CD14-positive monocyte (primary cell): ENCODE data around the gene KLF6. TPM values are rescaled to one million over a fixed set of nuclear protein-coding genes. Genes with fewer than 3 reads are reported as not detected.

ENCODE experiments used
- DNase-seq, 3 donors: peaks; one replicate each; pipeline ENCODE4 v3.0.0-alpha.2; 2011 to 2022
- H2AFZ ChIP-seq: 2 replicates; pipeline ENCODE4 v1.6.0; 2012; ENCODE audit warnings: mild to moderate bottlenecking, low read depth, low read length, inconsistent platforms; ENCODE audit not compliant: insufficient read depth, poor library complexity, severe bottlenecking
- H3K27ac ChIP-seq, 2 donors: 1 replicate in 1 of 2; 2 replicates in 1 of 2; pipeline ENCODE4 v1.5.1; 2012 to 2013; ENCODE audit warnings: low read length in 2 of 2, control low read depth in 1 of 2, inconsistent platforms in 1 of 2, low read depth in 1 of 2, mild to moderate bottlenecking in 1 of 2
- H3K27me3 ChIP-seq, 2 donors: one replicate each; pipeline versions ENCODE4 v1.6.0 to v1.6.1; 2011 to 2013; ENCODE audit warnings: low read length in 2 of 2; ENCODE audit not compliant: control insufficient read depth in 2 of 2, insufficient read depth in 2 of 2
- H3K36me3 ChIP-seq, 2 donors: replicated peaks in 1 of 2; 1 replicate in 1 of 2; 2 replicates in 1 of 2; pipeline versions ENCODE4 v1.5.1 to v1.6.1; 2012 to 2013; ENCODE audit warnings: low read length in 2 of 2, control low read depth in 1 of 2, inconsistent platforms in 1 of 2, mild to moderate bottlenecking in 1 of 2; ENCODE audit not compliant: insufficient read depth in 2 of 2, control insufficient read depth in 1 of 2
- H3K4me1 ChIP-seq, 2 donors: 1 replicate in 1 of 2; 2 replicates in 1 of 2; pipeline versions ENCODE4 v1.5.1 to v1.6.1; 2012 to 2013; ENCODE audit warnings: low read length in 2 of 2, control low read depth in 1 of 2, inconsistent platforms in 1 of 2, mild to moderate bottlenecking in 1 of 2, moderate library complexity in 1 of 2; ENCODE audit not compliant: insufficient read depth in 2 of 2, control insufficient read depth in 1 of 2
- H3K4me2 ChIP-seq: replicated peaks from 2 replicates; pipeline ENCODE3; 2012; ENCODE audit warnings: low read length, moderate library complexity, mild to moderate bottlenecking; ENCODE audit not compliant: poor library complexity, severe bottlenecking; ENCODE audit errors: extremely low read depth
- H3K4me3 ChIP-seq, 3 experiments: fragments of 200-600 bp in 1 of 3; sonication (generic) in 1 of 3; replicated peaks in 1 of 3; 1 replicate in 2 of 3; 2 replicates in 1 of 3; pipeline ENCODE4 v1.5.1; 2011 to 2013; ENCODE audit warnings: low read length in 3 of 3, mild to moderate bottlenecking in 3 of 3, control low read depth in 2 of 3, low read depth in 2 of 3, inconsistent platforms in 1 of 3, moderate library complexity in 1 of 3
- H3K79me2 ChIP-seq: 2 replicates; pipeline ENCODE4 v1.6.0; 2012; ENCODE audit warnings: mild to moderate bottlenecking, control low read depth, inconsistent platforms, low read length, moderate library complexity; ENCODE audit not compliant: insufficient read depth
- H3K9ac ChIP-seq: 2 replicates; pipeline ENCODE4 v1.6.0; 2017; ENCODE audit warnings: low read length, mild to moderate bottlenecking; ENCODE audit not compliant: insufficient read depth, poor library complexity, severe bottlenecking
- H3K9me3 ChIP-seq, 2 donors: replicated peaks in 1 of 2; 1 replicate in 1 of 2; 2 replicates in 1 of 2; pipeline versions ENCODE4 v1.5.1 to v1.6.1; 2012 to 2013; ENCODE audit warnings: low read length in 2 of 2, control low read depth in 1 of 2; ENCODE audit not compliant: control insufficient read depth in 1 of 2, insufficient read depth in 1 of 2
- H4K20me1 ChIP-seq: 2 replicates; pipeline ENCODE4 v1.6.0; 2012; ENCODE audit warnings: mild to moderate bottlenecking, low read length, control low read depth, moderate library complexity; ENCODE audit not compliant: insufficient read depth
- H3K27ac Mint-ChIP-seq, 7 donors: one replicate each; pipeline ENCODE4 v1.8.0; 2020; ENCODE audit warnings: mild to moderate bottlenecking in 7 of 7, mixed read lengths in 7 of 7, moderate library complexity in 6 of 7, inconsistent platforms in 2 of 7
- H3K27me3 Mint-ChIP-seq, 3 donors: one replicate each; pipeline ENCODE4 v1.8.0; 2021 to 2022; ENCODE audit warnings: low read depth in 3 of 3, mild to moderate bottlenecking in 3 of 3, mixed read lengths in 3 of 3, moderate library complexity in 3 of 3, inconsistent platforms in 1 of 3
- H3K36me3 Mint-ChIP-seq, 2 donors: one replicate each; pipeline ENCODE4 v1.8.0; 2020; ENCODE audit warnings: mixed read lengths in 2 of 2, inconsistent platforms in 1 of 2, mild to moderate bottlenecking in 1 of 2
- H3K4me1 Mint-ChIP-seq: one replicate; pipeline ENCODE4 v1.8.0; 2020; ENCODE audit warnings: mild to moderate bottlenecking, mixed read lengths
- H3K4me3 Mint-ChIP-seq, 2 donors: one replicate each; pipeline ENCODE4 v1.8.0; 2020; ENCODE audit warnings: mild to moderate bottlenecking in 2 of 2, mixed read lengths in 2 of 2, moderate library complexity in 1 of 2
- H3K9me3 Mint-ChIP-seq, 7 donors: one replicate each; pipeline ENCODE4 v1.8.0; 2020 to 2022; ENCODE audit warnings: mixed read lengths in 7 of 7, mild to moderate bottlenecking in 6 of 7, moderate library complexity in 6 of 7, inconsistent platforms in 2 of 7
- WGBS: methylation state at CpG from one replicate; pipeline ENCODE4 v1.1.5; 2013; ENCODE audit warnings: missing lambda C conversion rate; ENCODE audit not compliant: insufficient coverage; 5-methylcytosine and 5-hydroxymethylcytosine counted together
- intact Hi-C, 2 donors: fragments of 100-400 bp; cut with micrococcal nuclease; formaldehyde crosslinking; loops; one replicate each; pipeline versions ENCODE4 v1.15.0 to v1.15.1; 2023
- polyA plus RNA-seq, 3 donors: library from polyadenylated mRNA; depleted of rRNA in 1 of 3; unstranded in 2 of 3; stranded (reverse) in 1 of 3; fragments of 300-500 nt in 2 of 3; fragments of >200 nt in 1 of 3; fragmentation: Illumina TruSeq in 2 of 3; gene quantifications; 1 replicate in 2 of 3; 2 replicates in 1 of 3; pipeline ENCODE4 v1.2.3, GENCODE V29; 2012 to 2021
- TF ChIP-seq, protein P1 (sequence below): fragments of 200-600 bp; IDR thresholded peaks from one replicate; pipeline ENCODE4 v1.8.0; 2022; ENCODE audit warnings: antibody characterized with exemption, mild to moderate bottlenecking

Gene KLF6
- polyA plus RNA-seq, 3 donors = 436 to 510 (median 499) TPM

DNA sequence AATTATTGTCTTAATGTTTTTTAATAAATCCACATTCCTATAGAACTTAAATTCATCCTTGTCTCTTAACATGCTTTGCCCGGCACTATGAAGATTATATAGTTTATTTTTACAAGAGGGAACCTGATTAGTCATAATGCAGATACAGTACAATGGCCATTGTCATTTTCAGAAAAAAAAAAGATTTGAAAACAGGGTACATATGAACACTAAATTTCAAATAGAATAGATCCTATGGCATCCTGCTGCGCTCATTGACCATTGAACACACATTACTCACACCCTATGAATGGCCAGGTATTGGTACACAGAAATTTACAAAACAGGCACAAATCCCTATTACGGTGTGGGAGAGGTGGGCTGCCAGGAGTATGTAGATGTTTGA lies 2.0 kb upstream of the KLF6 start:
- no peak overlapping the region for H3K4me3 ChIP-seq

DNA sequence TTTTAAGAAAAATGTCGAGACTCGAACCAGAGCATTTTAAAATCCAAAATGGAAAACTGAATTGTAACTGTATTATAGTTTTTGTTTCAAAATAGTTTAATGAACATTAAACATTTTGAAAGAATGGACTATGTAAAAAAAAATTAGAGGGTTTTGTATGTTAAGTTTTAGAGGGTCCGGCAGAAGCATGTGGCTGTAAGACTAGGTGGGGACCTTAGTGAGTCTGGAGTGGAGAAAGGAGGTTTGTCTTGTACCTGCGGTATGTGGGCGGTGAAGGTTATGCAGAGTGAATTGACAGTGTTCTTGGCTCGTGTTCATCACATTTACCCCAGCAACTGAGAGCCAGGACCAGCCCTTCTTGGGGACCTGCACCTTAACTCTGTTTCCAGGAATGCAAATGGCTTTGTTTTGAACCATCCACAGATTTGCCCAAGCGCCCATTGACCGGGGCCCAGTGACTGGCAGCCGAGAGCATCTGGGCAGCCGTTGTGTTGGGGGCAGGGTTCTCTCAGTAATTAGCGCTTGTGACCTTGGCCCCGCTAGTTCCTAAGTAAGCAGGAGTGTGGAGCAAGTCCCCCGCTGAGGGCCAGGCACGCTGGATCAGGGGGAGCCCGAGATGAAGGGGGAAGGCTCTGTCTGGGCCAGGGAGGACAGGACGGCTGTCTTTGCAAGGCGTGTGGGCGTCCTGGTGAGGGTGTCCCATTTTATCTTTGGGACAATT lies 1.4 kb upstream of the KLF6 start:
- peaks cover 21% of the 10 kb centered on the region for H3K4me1 Mint-ChIP-seq
- DNase-seq = no peak
- TF ChIP-seq, protein P1, sequence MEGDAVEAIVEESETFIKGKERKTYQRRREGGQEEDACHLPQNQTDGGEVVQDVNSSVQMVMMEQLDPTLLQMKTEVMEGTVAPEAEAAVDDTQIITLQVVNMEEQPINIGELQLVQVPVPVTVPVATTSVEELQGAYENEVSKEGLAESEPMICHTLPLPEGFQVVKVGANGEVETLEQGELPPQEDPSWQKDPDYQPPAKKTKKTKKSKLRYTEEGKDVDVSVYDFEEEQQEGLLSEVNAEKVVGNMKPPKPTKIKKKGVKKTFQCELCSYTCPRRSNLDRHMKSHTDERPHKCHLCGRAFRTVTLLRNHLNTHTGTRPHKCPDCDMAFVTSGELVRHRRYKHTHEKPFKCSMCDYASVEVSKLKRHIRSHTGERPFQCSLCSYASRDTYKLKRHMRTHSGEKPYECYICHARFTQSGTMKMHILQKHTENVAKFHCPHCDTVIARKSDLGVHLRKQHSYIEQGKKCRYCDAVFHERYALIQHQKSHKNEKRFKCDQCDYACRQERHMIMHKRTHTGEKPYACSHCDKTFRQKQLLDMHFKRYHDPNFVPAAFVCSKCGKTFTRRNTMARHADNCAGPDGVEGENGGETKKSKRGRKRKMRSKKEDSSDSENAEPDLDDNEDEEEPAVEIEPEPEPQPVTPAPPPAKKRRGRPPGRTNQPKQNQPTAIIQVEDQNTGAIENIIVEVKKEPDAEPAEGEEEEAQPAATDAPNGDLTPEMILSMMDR = no peak

More for the DNA sequence above, 2.0 kb upstream of the KLF6 start:
- Mint-ChIP-seq H3K9me3 (peaks cover 4 to 18% (median 7%) of the 10 kb centered on the region in 7 donors), H3K36me3 (peaks cover 24 to 32% of the 10 kb centered on the region in 2 donors), H3K4me3 (peak overlapping the region in 1 of 2 donors; percentile 80), H3K4me1 (peaks cover 15% of the 10 kb centered on the region), H3K27me3 (peaks cover 1 to 8% (median 7%) of the 10 kb centered on the region in 3 donors), H3K27ac (peak overlapping the region; percentile 94 to 99 (median 98))
- no peaks in the 10 kb centered on the region for H3K27me3 ChIP-seq
- H4K20me1 ChIP-seq = peaks cover 28% of the 10 kb centered on the region
- H3K79me2 ChIP-seq = peaks cover 38% of the 10 kb centered on the region
- TF ChIP-seq, protein P1 = no peak
- H3K9me3 ChIP-seq = no peaks in the 10 kb centered on the region
- H2AFZ ChIP-seq = no peak overlapping the region
- H3K4me2 ChIP-seq = no peak overlapping the region
- no peak overlapping the region for H3K27ac ChIP-seq
- H3K4me1 ChIP-seq = peaks cover 11 to 12% of the 10 kb centered on the region in 2 donors
- DNase-seq = no peak
- no CpG with 5 or more reads among the region's 3 CpGs for WGBS
- intact Hi-C loops = loop anchor here (2.0 to 10.0 kb wide), 4 partner anchors 18 to 868 kb away; no protein-coding TSS in a partner anchor
- H3K36me3 ChIP-seq = peaks cover 5 to 7% of the 10 kb centered on the region in 2 donors
- no peak overlapping the region for H3K9ac ChIP-seq

More for the DNA sequence above, 1.4 kb upstream of the KLF6 start:
- Histone ChIP-seq H3K27ac (peak overlapping the region; percentile 89 to 99), H3K9ac (peak overlapping the region; percentile 99), H3K4me2 (peak overlapping the region; percentile 79), H3K36me3 (peaks cover 11 to 13% of the 10 kb centered on the region in 2 donors), H3K79me2 (peaks cover 44% of the 10 kb centered on the region), H3K4me1 (peaks cover 16 to 18% of the 10 kb centered on the region in 2 donors), H2AFZ (no peak overlapping the region), H4K20me1 (peaks cover 34% of the 10 kb centered on the region), H3K27me3 (no peaks in the 10 kb centered on the region), H3K4me3 (peak overlapping the region; percentile 65 to 85 (median 69)), H3K9me3 (no peaks in the 10 kb centered on the region)
- peaks cover 30 to 37% of the 10 kb centered on the region in 2 donors for H3K36me3 Mint-ChIP-seq
- intact Hi-C loops = loop anchor here (2.0 to 10.0 kb wide), 4 partner anchors 18 to 868 kb away; no protein-coding TSS in a partner anchor
- H3K27me3 Mint-ChIP-seq = peaks cover 1 to 9% (median 8%) of the 10 kb centered on the region in 3 donors
- H3K4me3 Mint-ChIP-seq = peak overlapping the region; percentile 80 to 88
- peak overlapping the region; percentile 94 to 99 (median 98) for H3K27ac Mint-ChIP-seq
- H3K9me3 Mint-ChIP-seq = peaks cover 4 to 18% (median 7%) of the 10 kb centered on the region in 7 donors
- 97% methylated on average over 6 of the region's 18 CpGs for WGBS
